Measurements from ENCODE around the gene OR1K1.

OR1K1 gene

GRCh38 chr9:122814545-122814944 lies 14.6 kb downstream of the OR1K1 start:
- H3K9ac ChIP-seq (ENCODE audit: low read length) = no peak overlapping the region
- no peaks in the 10 kb centered on the region for H4K20me1 ChIP-seq (ENCODE audit: insufficient read depth, low read length)
- H3K9me3 ChIP-seq (replicated peaks; ENCODE audit: insufficient read depth, low read length) = no peaks in the 10 kb centered on the region
- TF ChIP-seq EZH2 (optimal IDR thresholded peaks at IDR 0.05; ENCODE audit: low read depth, low read length) (no peak), CTCF (IDR thresholded peaks at IDR 0.05; ENCODE audit: low read length) (no peak), EZH2phosphoT487 (IDR thresholded peaks at IDR 0.05; ENCODE audit: low read length) (no peak)
- H3K9me2 ChIP-seq (replicated peaks; ENCODE audit: insufficient read depth, low read length) = no peaks in the 10 kb centered on the region
- no peaks in the 10 kb centered on the region for H3K36me3 ChIP-seq (replicated peaks; ENCODE audit: insufficient read depth, low read length)
- no peaks in the 10 kb centered on the region for H3K4me1 ChIP-seq (ENCODE audit: low read length)
- H3K79me2 ChIP-seq (ENCODE audit: low read length) = no peaks in the 10 kb centered on the region
- H3K27me3 ChIP-seq (replicated peaks; ENCODE audit: insufficient read depth, low read length) = no peaks in the 10 kb centered on the region
- no peak overlapping the region for H3K4me3 ChIP-seq (ENCODE audit: low read length)
- no peak overlapping the region for H2AFZ ChIP-seq (ENCODE audit: low read length)
- no peak overlapping the region for H3K27ac ChIP-seq (ENCODE audit: low read length)
- no peak for DNase-seq
- H3F3A ChIP-seq (ENCODE audit: insufficient read depth, low read length) = no peaks in the 10 kb centered on the region
- H3K4me2 ChIP-seq (ENCODE audit: low read depth, low read length) = no peak overlapping the region

GRCh38 chr9:122815544-122815943 lies 15.6 kb downstream of the OR1K1 start:
- no peaks in the 10 kb centered on the region for H3K36me3 ChIP-seq (replicated peaks; ENCODE audit: insufficient read depth, low read length)
- no peaks in the 10 kb centered on the region for H3K9me3 ChIP-seq (replicated peaks; ENCODE audit: insufficient read depth, low read length)
- no peaks in the 10 kb centered on the region for H4K20me1 ChIP-seq (ENCODE audit: insufficient read depth, low read length)
- no peaks in the 10 kb centered on the region for H3K4me1 ChIP-seq (ENCODE audit: low read length)
- no peak overlapping the region for H2AFZ ChIP-seq (ENCODE audit: low read length)
- no peaks in the 10 kb centered on the region for H3F3A ChIP-seq (ENCODE audit: insufficient read depth, low read length)
- no peaks in the 10 kb centered on the region for H3K9me2 ChIP-seq (replicated peaks; ENCODE audit: insufficient read depth, low read length)
- H3K27me3 ChIP-seq (replicated peaks; ENCODE audit: insufficient read depth, low read length) = no peaks in the 10 kb centered on the region
- no peak overlapping the region for H3K9ac ChIP-seq (ENCODE audit: low read length)
- H3K4me2 ChIP-seq (ENCODE audit: low read depth, low read length) = no peak overlapping the region
- TF ChIP-seq EZH2 (optimal IDR thresholded peaks at IDR 0.05; ENCODE audit: low read depth, low read length) = no peak
- no peak for TF ChIP-seq CTCF (IDR thresholded peaks at IDR 0.05; ENCODE audit: low read length)
- TF ChIP-seq EZH2phosphoT487 (IDR thresholded peaks at IDR 0.05; ENCODE audit: low read length) = no peak
- no peaks in the 10 kb centered on the region for H3K79me2 ChIP-seq (ENCODE audit: low read length)
- H3K4me3 ChIP-seq (ENCODE audit: low read length) = no peak overlapping the region
- no peak for DNase-seq
- H3K27ac ChIP-seq (ENCODE audit: low read length) = no peak overlapping the region

GRCh38 chr9:122816163-122816867 lies 16.4 kb downstream of the OR1K1 start:
- Histone ChIP-seq H3F3A (ENCODE audit: insufficient read depth, low read length) (no peaks in the 10 kb centered on the region), H4K20me1 (ENCODE audit: insufficient read depth, low read length) (no peaks in the 10 kb centered on the region), H2AFZ (ENCODE audit: low read length) (no peak overlapping the region), H3K4me1 (ENCODE audit: low read length) (no peaks in the 10 kb centered on the region), H3K27ac (ENCODE audit: low read length) (no peak overlapping the region), H3K27me3 (replicated peaks; ENCODE audit: insufficient read depth, low read length) (no peaks in the 10 kb centered on the region), H3K36me3 (replicated peaks; ENCODE audit: insufficient read depth, low read length) (no peaks in the 10 kb centered on the region), H3K9me2 (replicated peaks; ENCODE audit: insufficient read depth, low read length) (no peaks in the 10 kb centered on the region), H3K79me2 (ENCODE audit: low read length) (no peaks in the 10 kb centered on the region), H3K4me2 (ENCODE audit: low read depth, low read length) (no peak overlapping the region), H3K4me3 (ENCODE audit: low read length) (no peak overlapping the region), H3K9me3 (replicated peaks; ENCODE audit: insufficient read depth, low read length) (no peaks in the 10 kb centered on the region), H3K9ac (ENCODE audit: low read length) (no peak overlapping the region)
- TF ChIP-seq EZH2 (optimal IDR thresholded peaks at IDR 0.05; ENCODE audit: low read depth, low read length) = no peak
- TF ChIP-seq EZH2phosphoT487 (IDR thresholded peaks at IDR 0.05; ENCODE audit: low read length) = no peak
- TF ChIP-seq CTCF (IDR thresholded peaks at IDR 0.05; ENCODE audit: low read length) = no peak
- no peak for DNase-seq

Measured in MM.1S (cell line).